ENCODE results near the gene NTM.

The NTM gene

GRCh38 chr11:131465039-131465438 lies 94.6 kb downstream of the NTM start:
- Histone ChIP-seq H3K4me3 (ENCODE audit: low read depth, low read length) (no peak overlapping the region), H3K27me3 (no peaks in the 10 kb centered on the region), H3K36me3 (no peaks in the 10 kb centered on the region), H3K4me1 (no peaks in the 10 kb centered on the region), H3K9me3 (no peaks in the 10 kb centered on the region; the same call in 1 of the 2 replicates)
- no peak for DNase-seq
- TF ChIP-seq CTCF (IDR thresholded peaks at IDR 0.05; ENCODE audit: low read depth, low read length) = no peak

- TF ChIP-seq CTCF (IDR thresholded peaks at IDR 0.05; ENCODE audit: low read depth, low read length) = no peak
- Histone ChIP-seq H3K9me3 (no peaks in the 10 kb centered on the region; the same call in 1 of the 2 replicates), H3K36me3 (no peaks in the 10 kb centered on the region), H3K4me1 (no peaks in the 10 kb centered on the region), H3K27me3 (no peaks in the 10 kb centered on the region), H3K4me3 (ENCODE audit: low read depth, low read length) (no peak overlapping the region)
- no peak for DNase-seq
These were observed 95.3 kb downstream of the NTM start for GRCh38 chr11:131465746-131466145.

GRCh38 chr11:131467645-131468394 lies 97.4 kb downstream of the NTM start:
- no peak for TF ChIP-seq CTCF (IDR thresholded peaks at IDR 0.05; ENCODE audit: low read depth, low read length)
- H3K4me3 ChIP-seq (ENCODE audit: low read depth, low read length) = no peak overlapping the region
- DNase-seq = no peak
- no peaks in the 10 kb centered on the region for H3K36me3 ChIP-seq
- H3K27me3 ChIP-seq = no peaks in the 10 kb centered on the region
- H3K4me1 ChIP-seq = no peaks in the 10 kb centered on the region
- H3K9me3 ChIP-seq = no peaks in the 10 kb centered on the region; the same call in 1 of the 2 replicates

- no peak for TF ChIP-seq CTCF (IDR thresholded peaks at IDR 0.05; ENCODE audit: low read depth, low read length)
- no peaks in the 10 kb centered on the region; the same call in 1 of the 2 replicates for H3K9me3 ChIP-seq
These were observed 98.2 kb downstream of the NTM start for GRCh38 chr11:131468565-131468964.

GRCh38 chr11:131470216-131470925 lies 100.0 kb downstream of the NTM start:
- no peak for TF ChIP-seq CTCF (IDR thresholded peaks at IDR 0.05; ENCODE audit: low read depth, low read length)

More at GRCh38 chr11:131468565-131468964, 98.2 kb downstream of the NTM start:
- no peak for DNase-seq
- H3K4me3 ChIP-seq (ENCODE audit: low read depth, low read length) = no peak overlapping the region
- H3K4me1 ChIP-seq = no peaks in the 10 kb centered on the region
- no peaks in the 10 kb centered on the region for H3K36me3 ChIP-seq
- H3K27me3 ChIP-seq = no peaks in the 10 kb centered on the region

GRCh38 chr11:131471976-131472375 lies 101.6 kb downstream of the NTM start:
- Histone ChIP-seq H3K27me3 (no peaks in the 10 kb centered on the region), H3K36me3 (no peaks in the 10 kb centered on the region), H3K4me1 (no peaks in the 10 kb centered on the region), H3K4me3 (ENCODE audit: low read depth, low read length) (no peak overlapping the region), H3K9me3 (no peaks in the 10 kb centered on the region; the same call in 1 of the 2 replicates)
- TF ChIP-seq CTCF (IDR thresholded peaks at IDR 0.05; ENCODE audit: low read depth, low read length) = no peak
- DNase-seq = no peak

More at GRCh38 chr11:131470216-131470925, 100.0 kb downstream of the NTM start:
- no peak overlapping the region for H3K4me3 ChIP-seq (ENCODE audit: low read depth, low read length)
- DNase-seq = no peak
- H3K9me3 ChIP-seq = no peaks in the 10 kb centered on the region; the same call in 1 of the 2 replicates
- no peaks in the 10 kb centered on the region for H3K4me1 ChIP-seq
- H3K27me3 ChIP-seq = no peaks in the 10 kb centered on the region
- no peaks in the 10 kb centered on the region for H3K36me3 ChIP-seq

Measured in BE2C (cell line).